ENCODE results near the gene HTRA2.

HTRA2 gene

DNA sequence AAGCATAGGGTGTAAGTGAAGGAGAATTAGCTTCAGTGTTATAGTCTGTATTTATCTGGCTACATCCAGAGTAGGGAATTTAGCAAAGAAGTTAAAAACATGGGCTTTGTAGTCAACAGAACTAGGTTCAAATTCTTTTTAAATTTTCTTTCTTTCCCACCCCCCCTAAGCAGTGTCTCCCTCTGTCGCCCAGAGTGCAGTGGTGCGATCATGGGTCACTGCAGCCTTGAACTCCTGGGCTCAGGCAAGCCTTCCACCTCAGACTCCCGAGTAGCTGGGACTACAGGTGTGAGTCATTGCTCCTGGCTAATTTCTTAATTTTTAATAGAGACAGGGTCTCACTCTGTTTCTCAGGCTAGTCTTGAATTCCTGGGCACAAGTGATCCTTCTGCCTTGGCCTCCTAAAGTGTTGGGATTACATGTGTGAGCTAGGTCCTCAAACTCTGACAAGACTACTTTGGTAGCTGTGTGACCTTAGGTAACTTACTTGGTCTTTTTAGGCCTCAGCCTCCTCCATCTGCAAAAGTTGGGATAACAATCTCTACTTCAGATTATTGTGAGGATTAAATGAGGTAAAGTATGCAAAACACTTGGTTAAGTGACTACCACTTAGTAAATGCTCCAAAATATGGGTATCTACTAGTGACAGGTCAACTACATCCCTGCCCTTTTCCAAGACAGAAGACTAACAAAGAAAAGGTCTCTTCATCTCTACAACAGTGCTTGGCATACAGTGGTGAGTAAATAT is 42.6 kb downstream of the HTRA2 start:
- no peak for TF ChIP-seq CTCF (IDR thresholded peaks at IDR 0.05; ENCODE audit: low read depth, low read length)
- H3K4me3 ChIP-seq (ENCODE audit: low read depth, low read length), result no peak overlapping the region

DNA sequence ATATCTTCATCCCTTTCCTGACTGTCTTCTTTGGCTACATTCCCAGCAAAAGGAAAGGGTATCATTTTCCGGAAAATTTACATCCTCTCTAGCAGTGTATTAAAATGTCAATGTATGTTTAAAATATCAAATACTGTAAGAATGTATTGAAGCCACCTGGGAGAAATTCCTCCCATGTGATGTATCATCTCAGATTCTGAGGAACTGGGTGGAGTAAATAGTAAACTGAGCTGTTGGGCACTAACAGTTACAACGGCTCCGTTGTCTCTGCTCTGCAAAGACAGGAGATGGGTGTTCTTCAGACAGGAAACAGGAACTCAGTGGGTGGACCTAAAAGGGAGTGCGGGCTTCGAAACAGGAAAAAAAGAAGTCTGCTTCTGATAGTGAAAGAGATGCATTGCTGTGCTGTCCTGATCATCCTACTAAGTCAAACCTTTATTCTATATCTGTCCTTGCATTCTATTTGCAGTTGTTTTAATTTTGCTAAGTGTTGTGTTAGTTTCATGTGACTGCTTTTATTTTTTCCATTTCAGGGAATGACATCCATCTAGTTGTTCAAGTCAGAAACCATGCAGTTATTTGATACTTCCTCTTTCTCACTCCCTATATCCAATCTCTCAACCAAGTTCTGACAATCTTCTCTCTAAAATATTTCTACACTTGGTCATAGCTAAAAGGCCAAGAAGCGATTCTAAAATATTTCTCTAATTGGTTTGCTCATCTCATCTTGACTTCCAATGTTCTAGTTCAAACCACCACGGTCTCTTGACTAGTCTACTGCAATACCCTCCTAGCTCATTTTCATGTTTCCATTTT is 44.2 kb downstream of the HTRA2 start:
- TF ChIP-seq CTCF (IDR thresholded peaks at IDR 0.05; ENCODE audit: low read depth, low read length), result no peak
- H3K4me3 ChIP-seq (ENCODE audit: low read depth, low read length), result peak overlapping the region; percentile 36

DNA sequence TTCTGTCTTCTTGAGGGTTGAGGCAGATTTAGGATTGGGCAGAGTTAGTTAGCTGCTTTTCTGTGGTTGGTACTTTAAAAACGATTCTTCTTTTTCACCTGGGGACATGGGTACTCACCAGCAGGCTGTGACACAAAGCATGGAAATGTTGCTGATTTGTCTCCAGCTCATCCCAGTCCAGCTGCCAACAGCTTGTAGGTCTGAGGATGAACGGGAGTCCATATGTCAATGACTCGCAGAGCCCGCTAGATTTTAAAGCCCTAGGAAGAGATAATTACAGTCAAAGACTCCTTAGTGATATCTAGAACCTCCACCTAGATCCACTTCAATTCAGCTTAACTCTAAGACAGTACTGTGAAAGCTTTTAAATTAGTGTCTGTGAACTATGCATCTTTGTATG is 45.6 kb downstream of the HTRA2 start:
- no peak overlapping the region for H3K4me3 ChIP-seq (ENCODE audit: low read depth, low read length)
- TF ChIP-seq CTCF (IDR thresholded peaks at IDR 0.05; ENCODE audit: low read depth, low read length), result no peak

DNA sequence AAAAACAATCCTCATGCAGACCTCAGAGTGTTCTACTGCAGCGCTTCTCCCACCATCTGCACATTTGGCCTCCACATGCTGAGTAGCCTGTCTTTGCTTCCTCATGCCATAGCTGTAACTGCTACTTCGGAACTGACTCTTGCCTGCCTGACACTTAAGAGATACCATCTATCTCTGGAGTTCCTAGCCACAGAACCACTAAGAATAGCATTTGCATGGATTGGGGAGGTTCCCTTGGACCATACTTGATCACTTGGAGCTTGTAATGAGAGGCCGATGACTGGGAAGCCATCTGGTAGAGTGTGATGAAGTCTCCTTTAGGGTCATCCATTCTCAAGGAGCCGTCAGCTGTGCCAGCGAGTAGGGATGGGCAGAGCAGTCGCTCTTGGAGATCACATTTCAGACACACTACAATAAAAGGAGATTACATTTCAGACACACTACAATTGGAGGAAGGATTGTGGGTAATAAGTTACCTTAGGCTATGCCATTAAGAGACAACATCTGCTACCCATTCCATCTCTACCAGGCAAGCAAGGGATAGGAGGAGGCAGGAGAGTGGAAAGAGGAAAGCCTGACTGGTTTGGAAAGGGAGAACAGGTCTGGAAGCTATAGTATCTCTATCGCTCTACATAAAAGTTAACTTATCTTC is 46.6 kb downstream of the HTRA2 start:
- TF ChIP-seq CTCF (IDR thresholded peaks at IDR 0.05; ENCODE audit: low read depth, low read length), result no peak
- H3K4me3 ChIP-seq (ENCODE audit: low read depth, low read length), result no peak overlapping the region

- no peak for TF ChIP-seq CTCF (IDR thresholded peaks at IDR 0.05; ENCODE audit: low read depth, low read length)
- no peak overlapping the region for H3K4me3 ChIP-seq (ENCODE audit: low read depth, low read length)
These were observed 47.1 kb downstream of the HTRA2 start for GRCh38 chr2:74576863-74577229.

DNA sequence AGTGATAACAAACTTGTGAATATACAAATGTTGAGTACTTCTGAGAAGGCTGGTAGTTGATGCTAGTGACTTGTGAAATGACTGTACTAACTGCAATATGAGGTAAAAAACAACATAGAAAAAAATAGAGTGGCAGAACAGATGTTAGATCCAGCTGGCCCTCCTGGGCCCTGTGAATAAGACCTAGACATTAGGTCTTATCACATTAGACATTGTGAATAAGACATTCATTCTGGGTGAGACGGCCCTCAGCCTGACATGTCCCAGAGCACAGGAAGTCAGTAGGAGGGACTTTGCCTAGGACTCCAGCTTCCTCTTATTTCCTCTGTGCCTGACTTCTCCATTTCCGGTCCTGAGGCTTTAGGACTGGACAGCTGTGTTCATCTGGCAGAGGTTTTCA is 47.7 kb downstream of the HTRA2 start:
- TF ChIP-seq CTCF (IDR thresholded peaks at IDR 0.05; ENCODE audit: low read depth, low read length), result no peak
- no peak overlapping the region for H3K4me3 ChIP-seq (ENCODE audit: low read depth, low read length)

GRCh38 chr2:74578408-74578807 is 48.7 kb downstream of the HTRA2 start:
- H3K4me3 ChIP-seq (ENCODE audit: low read depth, low read length), result no peak overlapping the region
- TF ChIP-seq CTCF (IDR thresholded peaks at IDR 0.05; ENCODE audit: low read depth, low read length), result no peak
